PC-3 (cell line): Measurements from ENCODE around the gene PTPRN.

ENCODE experiments used
- EZH2 ChIP-seq: fragments of 300-600 bp; sonication (generic); IDR thresholded peaks from one replicate; pipeline ENCODE4 v1.6.1; 2017; ENCODE audit warnings: antibody characterized with exemption, mild to moderate bottlenecking, low read length; ENCODE audit not compliant: unreplicated experiment
- TF ChIP-seq, protein P1 (sequence below): fragments of 300-600 bp; sonication (generic); conservative IDR thresholded peaks from 2 replicates; pipeline ENCODE4 v1.5.1; 2017; ENCODE audit warnings: antibody characterized with exemption, low read depth, mild to moderate bottlenecking, low read length

- TF ChIP-seq, protein P1, sequence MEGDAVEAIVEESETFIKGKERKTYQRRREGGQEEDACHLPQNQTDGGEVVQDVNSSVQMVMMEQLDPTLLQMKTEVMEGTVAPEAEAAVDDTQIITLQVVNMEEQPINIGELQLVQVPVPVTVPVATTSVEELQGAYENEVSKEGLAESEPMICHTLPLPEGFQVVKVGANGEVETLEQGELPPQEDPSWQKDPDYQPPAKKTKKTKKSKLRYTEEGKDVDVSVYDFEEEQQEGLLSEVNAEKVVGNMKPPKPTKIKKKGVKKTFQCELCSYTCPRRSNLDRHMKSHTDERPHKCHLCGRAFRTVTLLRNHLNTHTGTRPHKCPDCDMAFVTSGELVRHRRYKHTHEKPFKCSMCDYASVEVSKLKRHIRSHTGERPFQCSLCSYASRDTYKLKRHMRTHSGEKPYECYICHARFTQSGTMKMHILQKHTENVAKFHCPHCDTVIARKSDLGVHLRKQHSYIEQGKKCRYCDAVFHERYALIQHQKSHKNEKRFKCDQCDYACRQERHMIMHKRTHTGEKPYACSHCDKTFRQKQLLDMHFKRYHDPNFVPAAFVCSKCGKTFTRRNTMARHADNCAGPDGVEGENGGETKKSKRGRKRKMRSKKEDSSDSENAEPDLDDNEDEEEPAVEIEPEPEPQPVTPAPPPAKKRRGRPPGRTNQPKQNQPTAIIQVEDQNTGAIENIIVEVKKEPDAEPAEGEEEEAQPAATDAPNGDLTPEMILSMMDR: no peak
- TF ChIP-seq EZH2: no peak
Observed at GRCh38 chr2:219308142-219309101, 779 bp downstream of the PTPRN start.
